GM19351 (cell line): Measurements from ENCODE around the gene FN1.

Experiments
- ATAC-seq: cut with Tn5 transposase; IDR thresholded peaks from one replicate; pipeline ENCODE4 v1.9.1; 2021; ENCODE audit warnings: mild to moderate bottlenecking, moderate library complexity; ENCODE audit not compliant: unreplicated experiment

FN1 gene

GRCh38 chr2:215388002-215388728 lies 47.7 kb downstream of the FN1 start:
- no peak for ATAC-seq

GRCh38 chr2:215386566-215386965 lies 49.3 kb downstream of the FN1 start:
- no peak for ATAC-seq

- ATAC-seq: no peak
Observed at GRCh38 chr2:215384710-215385109, 51.2 kb downstream of the FN1 start.

- no peak for ATAC-seq
Observed at GRCh38 chr2:215383652-215384279, 52.1 kb downstream of the FN1 start.

GRCh38 chr2:215382480-215382879 lies 53.4 kb downstream of the FN1 start:
- no peak for ATAC-seq

- no peak for ATAC-seq
Observed at GRCh38 chr2:215382011-215382410, 53.9 kb downstream of the FN1 start.

- no peak for ATAC-seq
Observed at GRCh38 chr2:215380699-215381098, 55.2 kb downstream of the FN1 start.

GRCh38 chr2:215379948-215380347 lies 55.9 kb downstream of the FN1 start:
- ATAC-seq: no peak

- ATAC-seq: no peak
Observed at GRCh38 chr2:215379039-215379438, 56.8 kb downstream of the FN1 start.

GRCh38 chr2:215378045-215378444 lies 57.8 kb downstream of the FN1 start:
- no peak for ATAC-seq

GRCh38 chr2:215377283-215377682 lies 58.6 kb downstream of the FN1 start:
- no peak for ATAC-seq

GRCh38 chr2:215376103-215376780 lies 59.6 kb downstream of the FN1 start:
- no peak for ATAC-seq

- no peak for ATAC-seq
Observed at GRCh38 chr2:215375467-215375830, 60.4 kb downstream of the FN1 start.

- ATAC-seq: no peak
Observed at GRCh38 chr2:215374642-215375466, 61.0 kb downstream of the FN1 start.

- no peak for ATAC-seq
Observed at GRCh38 chr2:215374002-215374401, 61.9 kb downstream of the FN1 start.

GRCh38 chr2:215372968-215373649 lies 62.8 kb downstream of the FN1 start:
- ATAC-seq: no peak

GRCh38 chr2:215371915-215372897 lies 63.7 kb downstream of the FN1 start:
- ATAC-seq: no peak

GRCh38 chr2:215370112-215370965 lies 65.5 kb downstream of the FN1 start:
- ATAC-seq: no peak
